ENCODE measurements around the gene PRPF6.

DNA sequence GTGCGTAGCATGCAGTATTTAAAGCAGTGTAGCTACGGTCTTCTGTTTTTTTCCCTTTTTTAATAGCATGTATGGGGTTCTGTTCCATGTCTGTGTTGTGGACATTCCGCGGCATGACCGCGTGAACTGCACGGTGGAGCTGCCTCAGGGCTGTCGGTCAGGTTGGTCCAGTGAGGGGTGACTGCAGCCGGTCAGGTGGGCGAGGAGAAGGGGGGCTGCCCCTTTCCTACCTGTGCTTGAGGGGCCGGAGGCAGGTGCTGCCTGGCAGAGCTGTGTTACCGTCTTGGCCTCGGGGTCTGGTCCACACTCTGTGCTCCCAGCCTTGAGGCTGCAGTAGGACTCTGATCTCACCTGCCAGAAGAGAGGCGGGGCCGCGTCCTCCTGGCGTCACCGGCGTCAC lies 49.2 kb upstream of the PRPF6 start:
- TF ChIP-seq, protein P1, sequence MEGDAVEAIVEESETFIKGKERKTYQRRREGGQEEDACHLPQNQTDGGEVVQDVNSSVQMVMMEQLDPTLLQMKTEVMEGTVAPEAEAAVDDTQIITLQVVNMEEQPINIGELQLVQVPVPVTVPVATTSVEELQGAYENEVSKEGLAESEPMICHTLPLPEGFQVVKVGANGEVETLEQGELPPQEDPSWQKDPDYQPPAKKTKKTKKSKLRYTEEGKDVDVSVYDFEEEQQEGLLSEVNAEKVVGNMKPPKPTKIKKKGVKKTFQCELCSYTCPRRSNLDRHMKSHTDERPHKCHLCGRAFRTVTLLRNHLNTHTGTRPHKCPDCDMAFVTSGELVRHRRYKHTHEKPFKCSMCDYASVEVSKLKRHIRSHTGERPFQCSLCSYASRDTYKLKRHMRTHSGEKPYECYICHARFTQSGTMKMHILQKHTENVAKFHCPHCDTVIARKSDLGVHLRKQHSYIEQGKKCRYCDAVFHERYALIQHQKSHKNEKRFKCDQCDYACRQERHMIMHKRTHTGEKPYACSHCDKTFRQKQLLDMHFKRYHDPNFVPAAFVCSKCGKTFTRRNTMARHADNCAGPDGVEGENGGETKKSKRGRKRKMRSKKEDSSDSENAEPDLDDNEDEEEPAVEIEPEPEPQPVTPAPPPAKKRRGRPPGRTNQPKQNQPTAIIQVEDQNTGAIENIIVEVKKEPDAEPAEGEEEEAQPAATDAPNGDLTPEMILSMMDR (IDR thresholded peaks at IDR 0.05): no peak
- no peak for TF ChIP-seq ZFX (IDR thresholded peaks at IDR 0.05; ENCODE audit: borderline replicate concordance)

All from 22Rv1 (cell line).